Mucosa of stomach (tissue), 1 donor: ENCODE results near the gene ANKRD11.
"Not testable (repeated sequence)": the region's sequence is repeated elsewhere in the genome, so short reads cannot be mapped to it uniquely, and the experiment has no call there.

Experiments
- H3K27me3 ChIP-seq: one replicate; pipeline ENCODE4 v1.7.0; 2013; ENCODE audit warnings: mild to moderate bottlenecking, low read length; ENCODE audit not compliant: control insufficient read depth, insufficient read depth
- H3K36me3 ChIP-seq: one replicate; pipeline ENCODE4 v1.7.0; 2013; ENCODE audit warnings: low read length; ENCODE audit not compliant: control insufficient read depth, insufficient read depth
- H3K4me1 ChIP-seq: one replicate; pipeline ENCODE4 v1.7.0; 2013; ENCODE audit warnings: mild to moderate bottlenecking, low read length; ENCODE audit not compliant: control insufficient read depth, insufficient read depth
- H3K4me3 ChIP-seq: one replicate; pipeline ENCODE4 v1.7.0; 2013; ENCODE audit warnings: low read length
- H3K9ac ChIP-seq: one replicate; pipeline ENCODE4 v1.7.0; 2013; ENCODE audit warnings: mild to moderate bottlenecking, low read length, moderate library complexity
- H3K9me3 ChIP-seq: one replicate; pipeline ENCODE4 v1.7.0; 2013; ENCODE audit warnings: mild to moderate bottlenecking, low read length, moderate library complexity; ENCODE audit not compliant: control insufficient read depth
- donor health status: Pancreatic carcinoma.

Gene ANKRD11

GRCh38 chr16:89269805-89270665, 220.3 kb downstream of the ANKRD11 start:
- no peaks in the 10 kb centered on the region for H3K9me3 ChIP-seq
- H3K36me3 ChIP-seq, result peaks cover 12% of the 10 kb centered on the region
- no peak overlapping the region for H3K4me3 ChIP-seq
- H3K27me3 ChIP-seq, result no peaks in the 10 kb centered on the region
- H3K4me1 ChIP-seq, result no peaks in the 10 kb centered on the region
- H3K9ac ChIP-seq, result no peak overlapping the region

GRCh38 chr16:89268987-89269735, 221.2 kb downstream of the ANKRD11 start:
- H3K36me3 ChIP-seq, result peaks cover 12% of the 10 kb centered on the region
- H3K27me3 ChIP-seq, result no peaks in the 10 kb centered on the region
- no peaks in the 10 kb centered on the region for H3K9me3 ChIP-seq
- no peak overlapping the region for H3K4me3 ChIP-seq
- H3K4me1 ChIP-seq, result no peaks in the 10 kb centered on the region
- no peak overlapping the region for H3K9ac ChIP-seq

- H3K27me3 ChIP-seq, result no peaks in the 10 kb centered on the region
- no peaks in the 10 kb centered on the region for H3K4me1 ChIP-seq
- no peak overlapping the region for H3K4me3 ChIP-seq
- H3K9ac ChIP-seq, result no peak overlapping the region
- H3K9me3 ChIP-seq, result no peaks in the 10 kb centered on the region
- H3K36me3 ChIP-seq, result peaks cover 7% of the 10 kb centered on the region
Measured at GRCh38 chr16:89268585-89268984, 221.8 kb downstream of the ANKRD11 start.

GRCh38 chr16:89267746-89268145, 222.6 kb downstream of the ANKRD11 start:
- H3K27me3 ChIP-seq, H3K9ac ChIP-seq, H3K4me3 ChIP-seq, H3K4me1 ChIP-seq, H3K36me3 ChIP-seq, H3K9me3 ChIP-seq: not testable (repeated sequence)

GRCh38 chr16:89266521-89267134, 223.7 kb downstream of the ANKRD11 start:
- Histone ChIP-seq H3K27me3 (no peaks in the 10 kb centered on the region), H3K9ac (no peak overlapping the region), H3K9me3 (no peaks in the 10 kb centered on the region), H3K36me3 (peaks cover 7% of the 10 kb centered on the region), H3K4me1 (peaks cover 3% of the 10 kb centered on the region), H3K4me3 (no peak overlapping the region)

GRCh38 chr16:89265647-89266046, 224.7 kb downstream of the ANKRD11 start:
- Histone ChIP-seq H3K27me3 (no peaks in the 10 kb centered on the region), H3K36me3 (peaks cover 7% of the 10 kb centered on the region), H3K4me3 (no peak overlapping the region), H3K9me3 (no peaks in the 10 kb centered on the region), H3K9ac (no peak overlapping the region), H3K4me1 (peaks cover 7% of the 10 kb centered on the region)

- peaks cover 2% of the 10 kb centered on the region for H3K36me3 ChIP-seq
- H3K4me3 ChIP-seq, result no peak overlapping the region
- no peaks in the 10 kb centered on the region for H3K9me3 ChIP-seq
- H3K27me3 ChIP-seq, result no peaks in the 10 kb centered on the region
- no peak overlapping the region for H3K9ac ChIP-seq
- H3K4me1 ChIP-seq, result peaks cover 7% of the 10 kb centered on the region
Measured at GRCh38 chr16:89264800-89265550, 225.4 kb downstream of the ANKRD11 start.

- H3K27me3 ChIP-seq, result peaks cover 14% of the 10 kb centered on the region
- peaks cover 17% of the 10 kb centered on the region for H3K4me1 ChIP-seq
- H3K9me3 ChIP-seq, result no peaks in the 10 kb centered on the region
- H3K9ac ChIP-seq, result peak overlapping the region; percentile 38
- H3K4me3 ChIP-seq, result no peak overlapping the region
- H3K36me3 ChIP-seq, result no peaks in the 10 kb centered on the region
Measured at GRCh38 chr16:89261691-89262563, 228.4 kb downstream of the ANKRD11 start.

- H3K9me3 ChIP-seq, H3K36me3 ChIP-seq, H3K9ac ChIP-seq, H3K4me3 ChIP-seq: not testable (repeated sequence)
- Histone ChIP-seq H3K4me1 (peaks cover 22% of the 10 kb centered on the region), H3K27me3 (peaks cover 18% of the 10 kb centered on the region)
Measured at GRCh38 chr16:89259901-89260300, 230.5 kb downstream of the ANKRD11 start.

- Histone ChIP-seq H3K4me3 (no peak overlapping the region), H3K27me3 (peaks cover 18% of the 10 kb centered on the region), H3K9ac (peak overlapping the region; percentile 47), H3K4me1 (peaks cover 22% of the 10 kb centered on the region), H3K9me3 (no peaks in the 10 kb centered on the region), H3K36me3 (no peaks in the 10 kb centered on the region)
Measured at GRCh38 chr16:89257757-89258465, 232.4 kb downstream of the ANKRD11 start.
